GM04503 (cell line): ENCODE measurements around the gene IFI27.
A peak's percentile ranks its signal among the peaks of the same experiment; 100 is the strongest.
"Not testable (repeated sequence)": the region's sequence is repeated elsewhere in the genome, so short reads cannot be mapped to it uniquely, and the experiment has no call there.

Experiments used
- DNase-seq: peaks from one replicate; pipeline ENCODE4 v3.0.0-alpha.2; 2012; ENCODE audit warnings: low read depth

Gene IFI27

GRCh38 chr14:94110552-94111181 is at the start of gene IFI27:
IFI27 (plus strand) TSS chr14:94110736.
- DNase-seq = no peak

- no peak for DNase-seq
Measured at GRCh38 chr14:94062344-94062940, 48.1 kb upstream of the IFI27 start.

GRCh38 chr14:94066089-94066676 is 44.4 kb upstream of the IFI27 start:
- no peak for DNase-seq

GRCh38 chr14:94072076-94072475 is 38.5 kb upstream of the IFI27 start:
- not testable (repeated sequence) for DNase-seq

- no peak for DNase-seq
Measured at GRCh38 chr14:94074534-94074933, 36.0 kb upstream of the IFI27 start.

GRCh38 chr14:94075008-94075407 is 35.5 kb upstream of the IFI27 start:
- DNase-seq = no peak

GRCh38 chr14:94077111-94077821 is 33.3 kb upstream of the IFI27 start:
- no peak for DNase-seq

GRCh38 chr14:94077823-94078222 is 32.7 kb upstream of the IFI27 start:
- DNase-seq = no peak

GRCh38 chr14:94079891-94080620 is 30.5 kb upstream of the IFI27 start:
- DNase-seq = no peak

GRCh38 chr14:94080621-94081385 is 29.7 kb upstream of the IFI27 start, which contains the start of the genes DDX24 and IFI27L1:
DDX24 (minus strand) TSS chr14:94081202; CDS start chr14:94079742, 1,460 bp downstream.
IFI27L1 (plus strand) TSS chr14:94081310; CDS start chr14:94096938, 15,628 bp downstream.
- peak; percentile 72 for DNase-seq

GRCh38 chr14:94081386-94081820 is 29.1 kb upstream of the IFI27 start:
- no peak for DNase-seq

GRCh38 chr14:94087891-94088290 is 22.6 kb upstream of the IFI27 start:
- no peak for DNase-seq

GRCh38 chr14:94088516-94088915 is 22.0 kb upstream of the IFI27 start:
- DNase-seq = no peak

- DNase-seq = no peak
Measured at GRCh38 chr14:94089479-94089878, 21.1 kb upstream of the IFI27 start.

- no peak for DNase-seq
Measured at GRCh38 chr14:94093418-94093817, 17.1 kb upstream of the IFI27 start.

GRCh38 chr14:94097091-94097490 is 13.4 kb upstream of the IFI27 start:
- DNase-seq = no peak

GRCh38 chr14:94098326-94098992 is 12.1 kb upstream of the IFI27 start:
- DNase-seq = peak; percentile 64

- DNase-seq = no peak
Measured at GRCh38 chr14:94099006-94099405, 11.5 kb upstream of the IFI27 start.

GRCh38 chr14:94100847-94101246 is 9.7 kb upstream of the IFI27 start:
- peak; percentile 79 for DNase-seq

- DNase-seq = no peak
Measured at GRCh38 chr14:94101748-94102147, 8.8 kb upstream of the IFI27 start.
